GM23248 (cell line): ENCODE measurements around the gene RPL41. TPM values are rescaled to one million over a fixed set of nuclear protein-coding genes. Genes with fewer than 3 reads are reported as not detected.
A peak's percentile ranks its signal among the peaks of the same experiment; 100 is the strongest.

Experiments used
- DNase-seq: peaks from one replicate; pipeline ENCODE4 v3.0.0-alpha.2; 2015
- H2AFZ ChIP-seq: fragments of 200-600 bp; sonication (generic); 2 replicates; pipeline ENCODE4 v1.6.1; 2016; ENCODE audit warnings: antibody characterized with exemption
- H3F3A ChIP-seq: fragments of 200-600 bp; sonication (generic); 2 replicates; pipeline ENCODE4 v1.6.1; 2016; ENCODE audit warnings: mild to moderate bottlenecking, antibody characterized with exemption, mixed run types; ENCODE audit not compliant: insufficient read depth
- H3K27ac ChIP-seq: fragments of 200-600 bp; sonication (generic); 2 replicates; pipeline ENCODE4 v1.5.1; 2016; ENCODE audit warnings: mild to moderate bottlenecking
- H3K27me3 ChIP-seq: fragments of 200-600 bp; sonication (generic); replicated peaks from 2 replicates; pipeline ENCODE4 v1.6.1; 2016; ENCODE audit warnings: mild to moderate bottlenecking; ENCODE audit not compliant: insufficient read depth
- H3K36me3 ChIP-seq: fragments of 200-600 bp; sonication (generic); 2 replicates; pipeline ENCODE4 v1.6.1; 2016; ENCODE audit warnings: low read depth, mild to moderate bottlenecking
- H3K4me1 ChIP-seq: fragments of 200-600 bp; sonication (generic); 2 replicates; pipeline ENCODE4 v1.6.1; 2016; ENCODE audit warnings: mild to moderate bottlenecking; ENCODE audit not compliant: insufficient read depth
- H3K4me2 ChIP-seq: fragments of 200-600 bp; sonication (generic); one replicate; pipeline ENCODE4 v1.6.1; 2016; ENCODE audit warnings: mild to moderate bottlenecking; ENCODE audit not compliant: unreplicated experiment
- H3K4me3 ChIP-seq: fragments of 200-600 bp; sonication (generic); 2 replicates; pipeline ENCODE4 v1.5.1; 2016; ENCODE audit warnings: mild to moderate bottlenecking
- H3K79me2 ChIP-seq: fragments of 200-600 bp; sonication (generic); 2 replicates; pipeline ENCODE4 v1.6.1; 2016; ENCODE audit warnings: mild to moderate bottlenecking; ENCODE audit not compliant: insufficient read depth
- H3K9ac ChIP-seq: fragments of 200-600 bp; sonication (generic); 2 replicates; pipeline ENCODE4 v1.6.1; 2016; ENCODE audit warnings: mild to moderate bottlenecking
- H3K9me2 ChIP-seq: fragments of 200-600 bp; sonication (generic); 2 replicates; pipeline ENCODE4 v1.6.1; 2016; ENCODE audit warnings: mixed run types, mild to moderate bottlenecking, moderate library complexity; ENCODE audit not compliant: insufficient read depth
- H3K9me3 ChIP-seq: fragments of 200-600 bp; sonication (generic); one replicate; pipeline ENCODE4 v1.6.1; 2017; ENCODE audit warnings: low read depth
- H4K20me1 ChIP-seq: fragments of 200-600 bp; sonication (generic); 2 replicates; pipeline ENCODE4 v1.6.0; 2016; ENCODE audit not compliant: insufficient read depth
- EZH2 ChIP-seq: fragments of 200-600 bp; sonication (generic); IDR thresholded peaks from 2 replicates; pipeline ENCODE4 v1.6.1; 2018; ENCODE audit warnings: antibody characterized with exemption, mild to moderate bottlenecking; ENCODE audit not compliant: insufficient read depth, poor library complexity, severe bottlenecking
- EZH2phosphoT487 ChIP-seq: fragments of 200-600 bp; sonication (generic); IDR thresholded peaks from 2 replicates; pipeline ENCODE4 v1.6.1; 2018; ENCODE audit warnings: antibody characterized with exemption, moderate library complexity, mild to moderate bottlenecking, low read depth; ENCODE audit not compliant: insufficient read depth
- WGBS, 2 experiments: methylation state at CpG; one replicate each; pipeline ENCODE4 v1.1.6; 2015 to 2017; ENCODE audit warnings: low lambda C conversion rate in 2 of 2, low coverage in 1 of 2; ENCODE audit errors: missing lambda C conversion rate in 2 of 2; 5-methylcytosine and 5-hydroxymethylcytosine counted together
- in situ Hi-C: fragments of 300-500 bp; cut with MboI; formaldehyde crosslinking; loops from 2 replicates; pipeline ENCODE4 v1.15.0; 2020
- polyA plus RNA-seq: library from polyadenylated mRNA; unstranded; fragments of >200 nt; fragmentation: Nextera tagmentation; extraction: Ambion mirVana; gene quantifications from 2 replicates; pipeline ENCODE4 v1.2.1, GENCODE V29; 2016
- total RNA-seq: library from RNA; depleted of rRNA; stranded (reverse); fragments of >200 nt; shearing (Covaris generic); gene quantifications from 2 replicates; pipeline ENCODE4 v1.2.3, GENCODE V29; 2014

Gene RPL41
- total and polyA plus RNA-seq, 2 experiments from 2014 or later: 1,892 to 2,545 TPM

DNA sequence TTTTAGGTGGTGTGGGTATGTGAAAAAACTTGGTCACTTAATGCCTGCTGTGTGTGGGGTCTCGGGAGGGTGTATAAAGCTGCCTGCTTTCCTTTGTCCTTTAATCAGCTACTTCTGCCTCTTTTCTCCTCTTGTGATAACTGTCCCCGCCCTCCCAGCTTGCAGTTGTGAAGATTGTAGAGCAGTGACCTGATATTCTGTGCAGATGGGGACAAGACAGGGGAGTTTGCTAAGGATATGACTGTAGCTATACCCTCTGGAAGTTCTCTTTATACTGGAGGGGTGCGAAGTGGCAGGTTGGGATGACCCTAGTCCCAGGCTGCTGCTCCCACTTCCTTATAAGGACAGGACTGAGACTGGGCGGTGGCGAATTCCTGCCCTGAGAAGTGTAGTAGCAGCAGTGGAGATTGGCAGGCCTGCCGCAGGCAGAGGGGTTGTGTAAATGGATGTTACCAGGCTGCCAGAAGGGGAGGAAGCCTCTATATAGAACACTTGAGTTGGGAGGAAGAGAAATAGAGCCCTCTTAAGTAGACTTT is 42.6 kb downstream of the RPL41 start:
- DNase-seq: peak; percentile 69
- Histone ChIP-seq H3K27ac (peak overlapping the region; percentile 89), H3K4me2 (peak overlapping the region; percentile 99), H4K20me1 (0 out of 2 replicates have a peak, but pooled peaks cover 9% of the 10 kb centered on the region), H3K27me3 (no peaks in the 10 kb centered on the region), H3F3A (peaks cover 65% of the 10 kb centered on the region), H3K4me1 (peaks cover 14% of the 10 kb centered on the region), H2AFZ (no peak overlapping the region), H3K9me2 (no peaks in the 10 kb centered on the region), H3K79me2 (peaks cover 46% of the 10 kb centered on the region), H3K4me3 (peak overlapping the region; percentile 85), H3K36me3 (peaks cover 20% of the 10 kb centered on the region), H3K9ac (peak overlapping the region; percentile 97), H3K9me3 (no peaks in the 10 kb centered on the region)
- WGBS, 2 experiments: 1% methylated on average over 6 of the region's 6 CpGs
- in situ Hi-C loops: no loop called here
- no peak for TF ChIP-seq EZH2

DNA sequence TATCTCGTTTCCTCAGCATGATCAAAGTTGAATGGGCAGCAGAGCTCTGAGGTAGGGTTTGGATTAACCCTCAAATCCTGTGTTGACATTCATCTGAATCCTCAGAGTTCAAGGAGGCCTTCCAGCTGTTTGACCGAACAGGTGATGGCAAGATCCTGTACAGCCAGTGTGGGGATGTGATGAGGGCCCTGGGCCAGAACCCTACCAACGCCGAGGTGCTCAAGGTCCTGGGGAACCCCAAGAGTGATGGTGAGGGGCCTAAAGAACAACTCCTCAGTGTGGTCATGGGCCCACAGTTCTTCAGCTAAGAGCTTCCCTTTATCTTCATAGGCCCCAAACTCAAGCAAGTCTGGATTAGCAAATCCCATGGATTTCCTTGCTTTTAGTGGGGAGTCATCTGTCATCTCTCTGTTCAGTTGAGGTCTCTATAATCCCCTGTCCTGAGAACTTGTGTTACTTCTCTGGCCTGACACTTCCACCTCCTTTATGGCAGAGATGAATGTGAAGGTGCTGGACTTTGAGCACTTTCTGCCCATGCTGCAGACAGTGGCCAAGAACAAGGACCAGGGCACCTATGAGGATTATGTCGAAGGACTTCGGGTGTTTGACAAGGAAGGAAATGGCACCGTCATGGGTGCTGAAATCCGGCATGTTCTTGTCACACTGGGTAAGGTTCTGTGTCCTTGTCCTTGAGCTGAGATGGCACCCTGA is 43.2 kb downstream of the RPL41 start:
- Histone ChIP-seq H3K4me1 (peaks cover 14% of the 10 kb centered on the region), H3K27me3 (no peaks in the 10 kb centered on the region), H2AFZ (no peak overlapping the region), H4K20me1 (0 out of 2 replicates have a peak, but pooled peaks cover 9% of the 10 kb centered on the region), H3K36me3 (peaks cover 20% of the 10 kb centered on the region), H3K79me2 (peaks cover 46% of the 10 kb centered on the region), H3K9me2 (no peaks in the 10 kb centered on the region), H3K4me2 (peak overlapping the region; percentile 99), H3K9me3 (no peaks in the 10 kb centered on the region), H3K27ac (peak overlapping the region; percentile 89), H3K9ac (peak overlapping the region; percentile 97), H3K4me3 (peak overlapping the region; percentile 85), H3F3A (peaks cover 71% of the 10 kb centered on the region)
- in situ Hi-C loops: no loop called here
- WGBS, 2 experiments: 16 to 18% methylated on average over 8 of the region's 8 CpGs
- TF ChIP-seq EZH2phosphoT487 (no peak), EZH2 (no peak)
- no peak for DNase-seq

DNA sequence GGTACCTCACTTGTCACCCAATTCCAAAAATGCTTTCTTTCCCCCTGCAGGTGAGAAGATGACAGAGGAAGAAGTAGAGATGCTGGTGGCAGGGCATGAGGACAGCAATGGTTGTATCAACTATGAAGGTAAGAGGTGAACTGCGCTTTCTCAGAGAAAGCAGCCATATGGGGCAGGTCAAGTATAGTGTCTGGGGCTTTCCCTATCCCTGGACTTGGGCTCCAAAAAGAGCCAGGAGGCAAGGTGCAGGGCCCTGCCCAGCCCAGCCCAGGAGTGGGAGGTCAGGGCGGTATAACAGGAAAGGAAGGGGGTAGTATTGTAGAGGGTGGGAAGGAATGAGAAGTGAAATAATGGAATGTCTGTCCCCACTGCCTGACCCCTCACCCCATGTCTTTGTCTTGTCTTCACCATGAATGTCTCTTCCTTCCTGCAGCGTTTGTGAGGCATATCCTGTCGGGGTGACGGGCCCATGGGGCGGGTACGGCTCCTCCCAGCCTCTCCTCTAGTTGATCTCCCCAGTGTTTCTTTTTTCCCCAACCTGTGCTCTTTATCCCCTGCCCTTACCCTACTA is 43.8 kb downstream of the RPL41 start:
- WGBS, 2 experiments: 17% methylated on average over 7 of the region's 7 CpGs
- H3K36me3 ChIP-seq: peaks cover 20% of the 10 kb centered on the region
- no peaks in the 10 kb centered on the region for H3K9me3 ChIP-seq
- H3K79me2 ChIP-seq: peaks cover 46% of the 10 kb centered on the region
- H3F3A ChIP-seq: peaks cover 78% of the 10 kb centered on the region
- H3K27me3 ChIP-seq: no peaks in the 10 kb centered on the region
- H4K20me1 ChIP-seq: 0 out of 2 replicates have a peak, but pooled peaks cover 9% of the 10 kb centered on the region
- peaks cover 14% of the 10 kb centered on the region for H3K4me1 ChIP-seq
- H3K4me3 ChIP-seq: peak overlapping the region; percentile 85
- H3K4me2 ChIP-seq: peak overlapping the region; percentile 99
- H3K27ac ChIP-seq: peak overlapping the region; percentile 89
- peak; percentile 71 for DNase-seq
- no peaks in the 10 kb centered on the region for H3K9me2 ChIP-seq
- in situ Hi-C loops: no loop called here
- peak overlapping the region; percentile 97 for H3K9ac ChIP-seq
- H2AFZ ChIP-seq: no peak overlapping the region
- no peak for TF ChIP-seq EZH2
- TF ChIP-seq EZH2phosphoT487: no peak

DNA sequence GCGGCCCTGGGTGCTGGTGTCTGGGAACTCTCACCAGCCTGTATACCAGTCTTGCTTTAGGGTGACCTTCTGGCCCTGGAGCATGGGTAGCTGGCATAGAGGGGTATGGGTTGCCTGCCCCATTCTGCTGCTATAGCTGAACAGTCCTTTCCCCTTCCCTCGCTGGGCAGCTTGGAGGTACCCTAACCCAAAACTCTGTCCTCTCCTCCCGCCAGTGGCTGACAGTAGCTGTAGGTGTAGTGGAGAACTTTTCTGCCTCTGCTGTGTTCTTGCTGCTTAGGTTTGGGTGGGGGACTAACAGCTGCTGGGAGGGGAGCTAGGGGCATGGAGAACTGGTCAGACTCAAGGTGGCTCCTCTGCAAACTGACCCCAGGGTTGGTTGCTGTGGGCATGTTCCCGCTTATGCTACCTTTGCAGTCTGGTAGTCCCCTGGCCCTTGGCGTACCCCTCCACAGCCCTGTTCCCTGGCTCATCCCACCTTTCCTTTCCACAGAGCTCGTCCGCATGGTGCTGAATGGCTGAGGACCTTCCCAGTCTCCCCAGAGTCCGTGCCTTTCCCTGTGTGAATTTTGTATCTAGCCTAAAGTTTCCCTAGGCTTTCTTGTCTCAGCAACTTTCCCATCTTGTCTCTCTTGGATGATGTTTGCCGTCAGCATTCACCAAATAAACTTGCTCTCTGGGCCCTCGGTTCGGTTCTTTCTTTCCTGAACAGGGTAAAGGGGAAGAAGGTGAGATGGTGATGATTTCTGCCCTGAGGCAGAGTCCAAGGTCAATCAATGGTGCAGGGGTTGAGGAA is 44.7 kb downstream of the RPL41 start:
- WGBS, 2 experiments: 59 to 61% methylated on average over 11 of the region's 11 CpGs
- H3K27me3 ChIP-seq: no peaks in the 10 kb centered on the region
- H3K27ac ChIP-seq: peak overlapping the region; percentile 89
- H4K20me1 ChIP-seq: 0 out of 2 replicates have a peak, but pooled peaks cover 9% of the 10 kb centered on the region
- peaks cover 42% of the 10 kb centered on the region for H3K79me2 ChIP-seq
- in situ Hi-C loops: no loop called here
- no peak for DNase-seq
- no peak for TF ChIP-seq EZH2phosphoT487
- TF ChIP-seq EZH2: no peak
- no peaks in the 10 kb centered on the region for H3K9me2 ChIP-seq
- H3K4me2 ChIP-seq: peak overlapping the region; percentile 99
- no peak overlapping the region for H2AFZ ChIP-seq
- peaks cover 14% of the 10 kb centered on the region for H3K4me1 ChIP-seq
- no peaks in the 10 kb centered on the region for H3K9me3 ChIP-seq
- H3K4me3 ChIP-seq: peak overlapping the region; percentile 85
- peaks cover 20% of the 10 kb centered on the region for H3K36me3 ChIP-seq
- peak overlapping the region; percentile 97 for H3K9ac ChIP-seq
- H3F3A ChIP-seq: peaks cover 86% of the 10 kb centered on the region
